ENCODE measurements around the gene TADA2A. TPM values are rescaled to one million over a fixed set of nuclear protein-coding genes. Genes with fewer than 3 reads are reported as not detected.
A peak's percentile ranks its signal among the peaks of the same experiment; 100 is the strongest.
"Not testable (repeated sequence)": the region's sequence is repeated elsewhere in the genome, so short reads cannot be mapped to it uniquely, and the experiment has no call there.

Gene TADA2A
- total RNA-seq, 1 experiment from 2014 or later: 17.5 TPM

DNA sequence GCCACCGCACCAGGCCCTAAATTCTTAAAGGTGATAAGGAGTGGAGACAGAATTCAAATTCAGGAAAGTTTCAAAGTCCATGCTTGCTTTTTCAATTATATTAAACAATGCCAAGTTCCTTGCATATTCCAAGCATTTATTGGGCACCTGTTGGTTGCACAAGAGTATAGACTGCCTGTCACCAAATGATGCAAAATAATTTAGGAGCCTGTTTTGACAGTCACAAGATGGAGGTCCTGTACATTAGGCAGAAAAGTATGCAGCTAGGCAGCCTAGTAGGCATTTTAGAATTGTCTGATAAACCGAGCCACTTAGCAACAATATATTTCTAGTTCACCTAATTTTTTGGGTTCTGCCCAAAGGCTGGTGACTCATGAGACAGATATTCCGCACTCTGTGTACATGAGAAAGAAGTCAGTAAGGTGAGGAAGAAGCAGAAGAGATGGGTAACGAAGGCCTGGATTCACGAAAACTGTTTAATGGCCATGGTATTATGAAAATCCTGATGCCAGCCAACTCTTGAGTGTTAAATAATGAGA, 7.4 kb upstream of the TADA2A start:
- DNase-seq (ENCODE audit: low read depth): peak; percentile 81

DNA sequence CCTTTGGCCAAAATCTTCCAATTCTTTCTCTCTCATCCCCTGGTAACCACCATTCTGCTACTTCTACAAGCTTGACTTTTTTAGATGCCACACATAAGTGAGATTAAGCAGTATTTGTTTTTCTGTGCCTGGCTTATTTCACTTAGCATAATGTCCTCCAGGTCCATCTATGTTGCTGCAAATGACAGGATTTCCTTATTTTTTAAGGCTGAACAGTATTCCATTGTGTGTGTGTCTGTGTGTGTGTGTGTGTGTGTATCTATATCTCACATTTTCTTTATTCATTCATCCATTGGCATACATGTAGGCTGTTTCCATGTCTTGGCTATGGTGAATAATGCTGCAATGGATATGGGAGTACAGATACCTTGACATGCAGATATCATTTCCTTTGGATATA, 6.2 kb upstream of the TADA2A start:
- no peak for DNase-seq (ENCODE audit: low read depth)

- DNase-seq (ENCODE audit: low read depth): not testable (repeated sequence)
Observed at GRCh38 chr17:37405522-37405921, 1.2 kb upstream of the TADA2A start.

DNA sequence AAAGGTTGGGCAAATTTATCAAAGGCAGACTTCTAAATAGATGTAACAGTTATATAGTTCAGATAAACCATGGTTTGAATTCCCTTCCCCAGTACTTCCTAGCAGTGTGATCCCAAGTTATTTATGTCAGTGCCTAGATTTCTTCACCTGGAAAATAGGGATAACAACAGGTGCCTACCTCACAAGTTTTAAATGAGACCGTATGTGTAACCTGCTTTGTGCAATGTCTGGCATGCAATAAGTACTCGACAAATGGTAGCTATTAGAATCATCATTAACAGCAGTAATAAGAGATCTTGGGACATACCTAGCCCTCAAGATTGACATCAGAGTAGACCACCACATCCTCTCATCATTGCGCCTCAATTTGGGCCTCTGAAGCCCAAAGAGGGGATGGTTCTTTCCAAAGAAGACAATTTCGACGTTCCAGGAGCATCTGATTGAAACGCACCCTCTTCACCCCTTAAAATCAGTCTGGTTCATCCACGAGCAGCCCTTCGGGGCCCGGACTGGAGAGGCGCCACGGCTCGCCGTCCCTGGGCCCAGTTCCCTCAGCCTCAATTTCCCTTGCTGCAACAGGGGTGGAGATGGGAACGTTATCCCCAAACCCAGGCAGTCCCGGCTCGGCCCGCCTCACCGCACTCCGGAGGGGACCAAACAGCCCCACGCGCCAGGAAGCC, 591 bp upstream of the TADA2A start:
- DNase-seq (ENCODE audit: low read depth): no peak

DNA sequence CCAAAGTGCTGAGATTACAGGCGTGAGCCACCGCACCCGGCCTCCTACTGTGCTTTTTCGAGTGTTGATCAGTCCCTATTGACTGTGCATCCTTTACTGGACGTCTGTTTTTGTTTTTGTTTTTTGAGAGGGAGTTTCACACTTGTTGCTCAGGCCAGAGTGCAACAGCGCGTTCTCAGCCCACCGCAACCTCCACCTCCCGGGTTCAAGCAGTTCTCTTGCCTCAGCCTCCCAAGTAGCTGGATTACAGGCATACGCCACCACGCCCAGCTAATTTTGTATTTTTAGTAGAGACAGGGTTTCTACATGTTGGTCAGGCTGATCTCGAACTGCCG, 1.4 kb downstream of the TADA2A start:
- DNase-seq (ENCODE audit: low read depth): not testable (repeated sequence)

DNA sequence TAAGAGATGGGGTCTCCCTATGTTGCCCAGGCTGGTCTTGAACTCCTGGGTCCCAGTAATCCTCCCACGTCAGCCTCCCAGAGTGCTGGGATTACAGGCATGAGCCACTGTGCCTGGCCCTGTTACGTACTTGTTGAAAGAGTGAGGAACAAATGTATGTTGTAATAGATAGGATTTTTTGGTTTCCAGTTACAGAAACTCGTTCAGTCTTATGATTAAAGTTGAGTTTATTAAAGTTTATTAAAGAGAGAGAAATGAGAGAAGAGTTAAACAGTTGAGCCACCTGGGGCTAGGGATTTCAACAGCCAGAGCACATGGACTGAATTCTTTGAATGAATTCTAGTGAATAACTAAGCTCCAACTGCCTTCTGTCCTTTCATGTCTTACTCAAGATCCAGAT, 3.7 kb downstream of the TADA2A start:
- DNase-seq (ENCODE audit: low read depth): no peak

DNA sequence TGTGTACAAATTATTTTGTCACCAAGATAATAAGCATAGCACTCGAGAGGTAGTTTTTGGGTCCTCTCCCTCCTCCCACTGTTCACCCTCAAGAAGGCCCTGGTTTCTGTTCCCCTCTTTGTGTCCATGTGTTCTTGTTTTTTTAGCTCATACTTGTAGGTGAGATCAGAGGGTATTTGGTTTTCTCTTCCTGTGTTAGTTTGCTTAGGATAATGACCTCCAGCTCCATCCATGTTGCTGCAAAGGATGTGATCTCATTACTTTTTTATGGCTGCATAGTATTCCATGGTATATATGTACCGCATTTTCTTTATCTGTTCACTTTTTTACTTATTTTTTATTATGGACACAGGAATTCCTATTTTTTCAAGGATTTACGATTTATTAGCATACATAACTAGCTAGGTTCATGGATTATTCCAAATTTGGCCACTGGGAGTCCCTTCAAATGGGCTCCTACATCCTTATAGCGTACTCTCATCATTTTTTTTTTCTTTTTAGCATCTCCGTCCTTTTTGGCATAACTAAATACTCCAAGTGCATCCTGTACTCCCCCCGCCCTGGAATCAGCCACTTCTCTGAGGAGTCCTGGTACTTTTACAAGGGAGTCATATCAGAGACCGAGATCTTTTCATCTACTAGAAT, 7.3 kb downstream of the TADA2A start:
- DNase-seq (ENCODE audit: low read depth): no peak

- DNase-seq (ENCODE audit: low read depth): no peak
Observed at GRCh38 chr17:37417852-37418251, 11.2 kb downstream of the TADA2A start.

GRCh38 chr17:37422971-37423625, 16.4 kb downstream of the TADA2A start:
- no peak for DNase-seq (ENCODE audit: low read depth)

DNA sequence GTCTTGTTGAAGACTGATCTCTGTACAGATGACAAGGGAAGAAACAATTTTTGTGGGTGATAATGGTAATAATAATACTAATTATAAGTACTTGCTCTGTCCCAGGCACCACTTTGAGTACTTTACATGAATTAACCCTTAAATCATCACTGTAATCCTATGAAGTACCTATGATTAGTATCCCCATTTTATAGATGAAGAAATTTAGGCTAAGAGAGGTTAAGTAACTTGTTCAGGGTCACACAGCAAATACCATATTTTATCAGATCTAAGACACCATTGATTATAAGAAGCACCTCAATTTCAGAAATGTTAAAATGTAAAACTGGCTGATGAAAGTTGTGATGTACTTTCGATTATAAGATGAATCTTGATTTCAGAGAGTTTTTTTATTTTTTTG, 18.6 kb downstream of the TADA2A start:
- no peak for DNase-seq (ENCODE audit: low read depth)

DNA sequence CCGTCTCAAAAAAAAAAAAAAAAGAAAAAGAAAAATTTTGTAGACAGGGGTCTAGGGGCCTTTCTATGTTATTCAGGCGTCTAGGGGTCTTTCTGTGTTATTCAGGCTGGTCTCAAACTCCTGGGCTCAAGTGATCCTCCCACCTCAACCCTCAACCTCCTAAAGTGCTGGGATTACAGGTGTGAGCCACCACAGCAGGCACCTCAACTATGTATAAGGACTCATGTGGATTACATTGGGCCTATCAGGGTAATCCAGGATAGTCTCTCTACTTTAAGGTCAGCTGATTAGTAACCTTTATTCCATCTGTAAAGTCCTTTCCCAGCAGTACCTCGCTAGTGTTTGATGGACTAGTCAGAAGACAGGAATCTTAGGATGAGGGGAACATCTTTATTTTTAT, 22.4 kb downstream of the TADA2A start:
- DNase-seq (ENCODE audit: low read depth): no peak

- no peak for DNase-seq (ENCODE audit: low read depth)
Observed at GRCh38 chr17:37429453-37429852, 22.8 kb downstream of the TADA2A start.

- peak; percentile 4 for DNase-seq (ENCODE audit: low read depth)
Observed at GRCh38 chr17:37430051-37430627, 23.5 kb downstream of the TADA2A start.

DNA sequence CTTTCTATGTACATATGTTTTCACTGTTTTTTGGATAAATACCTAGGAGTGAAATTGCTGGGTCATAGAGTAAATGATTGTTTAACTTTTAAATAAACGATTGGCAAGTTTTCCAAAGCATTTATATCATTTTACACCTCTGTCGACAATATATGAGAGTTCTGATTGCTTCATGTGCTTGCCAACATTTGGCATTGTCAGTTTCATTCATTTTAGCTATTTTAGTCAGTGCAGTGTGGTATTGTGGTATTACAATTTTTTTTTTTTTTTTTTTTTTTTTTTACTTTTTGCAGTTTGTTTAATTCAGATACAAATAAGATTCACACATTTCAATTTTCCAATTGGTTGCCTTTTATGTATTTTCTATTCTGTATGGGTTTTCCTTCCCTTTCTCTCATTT, 26.0 kb downstream of the TADA2A start:
- no peak for DNase-seq (ENCODE audit: low read depth)

DNA sequence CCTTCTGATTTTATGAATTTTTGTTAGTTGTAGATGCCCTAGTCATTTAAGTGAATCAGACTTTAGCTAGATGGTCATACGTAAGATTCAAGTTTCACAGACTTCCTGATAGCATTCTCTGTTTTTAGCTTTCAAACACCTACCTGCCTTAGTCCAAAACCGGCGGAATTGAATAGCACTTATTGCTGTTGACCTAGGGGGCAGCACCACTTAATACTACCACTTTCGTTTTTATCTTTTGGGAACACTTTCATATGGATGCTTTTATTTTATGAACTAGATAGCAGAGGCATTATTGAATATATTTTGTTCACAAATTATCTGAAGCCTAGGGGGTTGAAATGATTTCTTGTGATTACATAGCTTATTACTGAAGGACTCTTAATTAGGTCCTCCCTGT, 31.5 kb downstream of the TADA2A start:
- no peak for DNase-seq (ENCODE audit: low read depth)

DNA sequence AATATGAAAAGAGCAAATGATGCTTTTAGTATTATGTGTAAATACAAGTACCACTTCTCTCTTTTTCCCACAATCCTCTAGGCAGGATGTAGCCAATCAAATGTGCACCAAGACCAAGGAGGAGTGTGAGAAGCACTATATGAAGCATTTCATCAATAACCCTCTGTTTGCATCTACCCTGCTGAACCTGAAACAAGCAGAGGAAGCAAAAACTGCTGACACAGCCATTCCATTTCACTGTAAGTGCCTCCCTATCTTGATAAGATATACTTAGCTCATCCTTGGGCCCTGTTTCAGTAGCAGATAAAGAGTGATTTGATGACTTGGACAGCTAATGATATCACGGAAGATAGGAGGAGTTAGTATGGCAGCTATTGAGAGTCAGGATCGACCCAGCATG, 33.7 kb downstream of the TADA2A start:
- DNase-seq (ENCODE audit: low read depth): no peak

DNA sequence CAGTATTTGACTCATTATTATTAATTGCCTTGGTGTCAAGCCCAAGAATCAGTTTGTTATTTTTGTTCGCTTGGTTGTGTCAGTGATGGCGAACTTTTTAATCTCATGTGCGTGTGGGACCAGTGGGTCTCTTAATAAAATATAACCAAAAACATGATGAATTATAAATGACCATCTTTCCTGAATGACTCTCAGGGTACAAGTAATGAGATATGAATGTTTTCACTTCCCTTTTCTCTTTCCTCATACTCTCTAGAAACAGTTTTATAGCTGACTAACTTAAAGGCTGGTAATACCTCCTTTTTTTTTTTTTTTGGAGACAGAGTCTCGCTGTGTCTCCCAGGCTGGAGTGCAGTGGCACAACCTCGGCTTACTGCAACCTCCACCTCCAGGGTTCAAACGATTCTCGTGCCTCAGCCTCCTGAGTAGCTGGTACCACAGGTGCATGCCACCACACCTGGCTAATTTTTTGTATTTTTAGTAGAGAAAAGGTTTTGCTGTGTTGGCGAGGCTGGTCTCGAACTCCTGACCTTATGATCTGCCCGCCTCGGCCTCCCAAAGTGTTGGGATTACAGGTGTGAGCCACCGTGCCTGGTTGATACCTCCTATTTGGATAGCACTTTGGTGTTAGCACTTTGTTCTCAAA, 34.8 kb downstream of the TADA2A start:
- DNase-seq (ENCODE audit: low read depth): not testable (repeated sequence)

GRCh38 chr17:37446027-37446426, 39.3 kb downstream of the TADA2A start:
- peak; percentile 87 for DNase-seq (ENCODE audit: low read depth)

- peak; percentile 61 for DNase-seq (ENCODE audit: low read depth)
Observed at GRCh38 chr17:37447641-37448040, 41.0 kb downstream of the TADA2A start.

DNA sequence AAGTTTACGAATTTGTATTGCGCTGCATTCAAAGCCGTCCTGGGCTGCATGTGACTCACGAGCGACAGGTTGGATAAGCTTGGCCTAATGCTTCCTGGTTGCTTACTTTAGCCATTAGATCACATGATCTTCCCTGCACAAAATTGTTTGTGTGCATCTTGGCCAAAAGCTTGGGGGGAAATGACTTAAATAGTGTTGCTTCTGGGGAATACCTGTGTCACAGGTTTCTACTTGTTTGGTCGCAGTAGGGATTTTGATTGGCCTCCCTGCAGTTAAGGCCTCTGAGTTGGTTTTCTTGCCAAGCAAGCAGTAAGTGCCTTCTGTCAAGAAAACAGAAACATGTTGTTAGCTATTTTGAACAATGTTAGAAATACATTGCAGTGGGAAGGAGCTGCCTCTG, 43.4 kb downstream of the TADA2A start:
- DNase-seq (ENCODE audit: low read depth): no peak

- DNase-seq (ENCODE audit: low read depth): not testable (repeated sequence)
Observed at GRCh38 chr17:37457801-37458200, 51.1 kb downstream of the TADA2A start.

- peak; percentile 89 for DNase-seq (ENCODE audit: low read depth)
Observed at GRCh38 chr17:37458805-37459204, 52.1 kb downstream of the TADA2A start.

All from M059J (cell line).